Caco-2 (cell line): ENCODE data around the gene SYVN1. TPM values are rescaled to one million over a fixed set of nuclear protein-coding genes. Genes with fewer than 3 reads are reported as not detected.

ENCODE experiments used
- BruUV-seq: library from RNA; stranded (reverse); fragments of 400-500 nt; replicated peaks from 2 replicates; lab custom pipeline; 2021; lab: Mats Ljungman, UMichigan
- CTCF ChIA-PET: fragments of 300-600 bp; sonication (Branson Sonifier 250); formaldehyde crosslinking; loops from one replicate; lab custom pipeline; 2022; ENCODE audit warnings: antibody characterized with exemption; lab: Charles Lee
- POLR2A ChIA-PET: fragments of 300-600 bp; sonication (Branson Sonifier 250); formaldehyde crosslinking; loops from one replicate; lab custom pipeline; 2022; ENCODE audit warnings: antibody characterized with exemption; lab: Charles Lee
- DNase-seq, 2 experiments: peaks; one replicate each; pipeline versions ENCODE4 v3.0.0 to v3.0.0-alpha.2; 2020 to 2022
- H3K27me3 ChIP-seq: replicated peaks from 2 replicates; pipeline ENCODE4 v1.6.0; 2011; ENCODE audit warnings: low read length; ENCODE audit not compliant: control insufficient read depth, insufficient read depth
- H3K36me3 ChIP-seq: 2 replicates; pipeline ENCODE4 v1.5.1; 2011; ENCODE audit warnings: low read length; ENCODE audit not compliant: control insufficient read depth, insufficient read depth
- H3K4me1 ChIP-seq: fragments of 250-450 bp; sonication (Bioruptor Pico); 2 replicates; pipeline ENCODE4 v1.5.1; 2020; ENCODE audit warnings: mild to moderate bottlenecking
- H3K4me3 ChIP-seq: 2 replicates; pipeline ENCODE4 v1.5.1; 2011; ENCODE audit warnings: low read depth, mild to moderate bottlenecking, control low read depth, low read length
- H3K9me3 ChIP-seq: fragments of 250-450 bp; sonication (Bioruptor Pico); 2 replicates; pipeline ENCODE4 v1.5.1; 2020; ENCODE audit warnings: mild to moderate bottlenecking, moderate library complexity
- H3K27ac Mint-ChIP-seq: one replicate; pipeline ENCODE4 v1.8.0; 2022; ENCODE audit warnings: mixed read lengths; ENCODE audit not compliant: unreplicated experiment
- H3K27me3 Mint-ChIP-seq: one replicate; pipeline ENCODE4 v1.8.0; 2022; ENCODE audit warnings: mixed read lengths; ENCODE audit not compliant: insufficient read depth, unreplicated experiment
- H3K36me3 Mint-ChIP-seq: one replicate; pipeline ENCODE4 v1.8.0; 2022; ENCODE audit warnings: mild to moderate bottlenecking, mixed read lengths; ENCODE audit not compliant: insufficient read depth, unreplicated experiment
- H3K4me1 Mint-ChIP-seq: one replicate; pipeline ENCODE4 v1.8.0; 2022; ENCODE audit warnings: low read depth, mixed read lengths; ENCODE audit not compliant: unreplicated experiment
- H3K4me3 Mint-ChIP-seq: one replicate; pipeline ENCODE4 v1.8.0; 2022; ENCODE audit warnings: mild to moderate bottlenecking, moderate library complexity, mixed read lengths; ENCODE audit not compliant: unreplicated experiment
- H3K9me3 Mint-ChIP-seq: one replicate; pipeline ENCODE4 v1.8.0; 2022; ENCODE audit warnings: mixed read lengths; ENCODE audit not compliant: unreplicated experiment
- intact Hi-C: fragments of 100-400 bp; cut with micrococcal nuclease; formaldehyde crosslinking; loops from one replicate; pipeline ENCODE4 v1.10.0; 2022; ENCODE audit not compliant: unreplicated experiment
- total RNA-seq: library from RNA; stranded (reverse); gene quantifications from 2 replicates; pipeline ENCODE4 v1.2.3, GENCODE V29; 2022
- TF ChIP-seq, protein P1 (sequence below), 2 experiments: fragments of 200-600 bp in 1 of 2; IDR thresholded peaks; 1 replicate in 1 of 2; 2 replicates in 1 of 2; pipeline versions ENCODE4 v1.5.1 to v1.8.0; 2011 to 2022; ENCODE audit warnings: antibody characterized with exemption in 1 of 2, control low read depth in 1 of 2, inconsistent platforms in 1 of 2, low read depth in 1 of 2, low read length in 1 of 2, mild to moderate bottlenecking in 1 of 2, moderate library complexity in 1 of 2; ENCODE audit not compliant: insufficient read depth in 1 of 2, severe bottlenecking in 1 of 2, unreplicated experiment in 1 of 2

Gene SYVN1
- total RNA-seq, 1 experiment from 2014 or later: 50.9 TPM

DNA sequence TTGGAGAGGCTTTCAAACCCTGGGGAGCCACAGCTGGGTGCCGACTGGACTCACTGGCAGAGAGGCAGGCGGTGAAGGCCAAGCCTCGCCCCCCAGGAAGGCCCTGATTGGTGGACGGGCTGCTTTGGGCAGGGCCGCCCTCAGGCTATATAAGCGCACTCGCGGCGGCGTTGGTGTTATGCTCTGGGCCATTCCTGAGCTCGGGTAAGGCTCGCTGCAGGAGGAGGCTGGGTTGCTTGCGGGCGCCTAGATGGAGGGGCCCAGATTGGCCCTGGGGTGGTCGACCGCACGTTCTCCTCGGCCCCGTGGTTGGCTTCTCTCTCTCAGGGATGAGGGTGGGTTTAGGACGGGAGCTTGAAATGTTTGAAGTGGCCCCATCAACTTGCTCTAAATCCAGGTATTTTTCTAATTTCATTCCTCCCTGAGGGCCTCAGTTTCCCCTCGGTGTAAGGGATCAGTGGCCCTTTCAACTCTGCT is 35.8 kb upstream of the SYVN1 start, which contains the start of gene SPDYC:
TSS of gene SPDYC (plus strand) at position 176 of the 477 bp plus-strand sequence. CDS start 1,125 bp downstream, outside the sequence.
- H3K27ac Mint-ChIP-seq: peak within 1 kb of the TSS; percentile 12
- no peak within 1 kb of the TSS for H3K4me3 Mint-ChIP-seq
- Histone ChIP-seq H3K27me3 (no peaks in the 10 kb centered on the region), H3K36me3 (no peaks in the 10 kb centered on the region; the same call in 1 of the 2 replicates), H3K4me1 (no peaks in the 10 kb centered on the region), H3K9me3 (no peaks in the 10 kb centered on the region), H3K4me3 (no peak within 1 kb of the TSS)
- peaks cover 13% of the 10 kb centered on the region for H3K4me1 Mint-ChIP-seq
- DNase-seq: no peak
- no TSS peak for BruUV-seq
- H3K36me3 Mint-ChIP-seq: peaks cover 10% of the 10 kb centered on the region
- TF ChIP-seq, protein P1, sequence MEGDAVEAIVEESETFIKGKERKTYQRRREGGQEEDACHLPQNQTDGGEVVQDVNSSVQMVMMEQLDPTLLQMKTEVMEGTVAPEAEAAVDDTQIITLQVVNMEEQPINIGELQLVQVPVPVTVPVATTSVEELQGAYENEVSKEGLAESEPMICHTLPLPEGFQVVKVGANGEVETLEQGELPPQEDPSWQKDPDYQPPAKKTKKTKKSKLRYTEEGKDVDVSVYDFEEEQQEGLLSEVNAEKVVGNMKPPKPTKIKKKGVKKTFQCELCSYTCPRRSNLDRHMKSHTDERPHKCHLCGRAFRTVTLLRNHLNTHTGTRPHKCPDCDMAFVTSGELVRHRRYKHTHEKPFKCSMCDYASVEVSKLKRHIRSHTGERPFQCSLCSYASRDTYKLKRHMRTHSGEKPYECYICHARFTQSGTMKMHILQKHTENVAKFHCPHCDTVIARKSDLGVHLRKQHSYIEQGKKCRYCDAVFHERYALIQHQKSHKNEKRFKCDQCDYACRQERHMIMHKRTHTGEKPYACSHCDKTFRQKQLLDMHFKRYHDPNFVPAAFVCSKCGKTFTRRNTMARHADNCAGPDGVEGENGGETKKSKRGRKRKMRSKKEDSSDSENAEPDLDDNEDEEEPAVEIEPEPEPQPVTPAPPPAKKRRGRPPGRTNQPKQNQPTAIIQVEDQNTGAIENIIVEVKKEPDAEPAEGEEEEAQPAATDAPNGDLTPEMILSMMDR (IDR thresholded peaks at IDR 0.05; ENCODE audit: insufficient read depth in 1 of 2, low read depth in 1 of 2, low read length in 1 of 2, severe bottlenecking in 1 of 2, unreplicated experiment in 1 of 2): no peak
- H3K27me3 Mint-ChIP-seq: no peaks in the 10 kb centered on the region
- POLR2A ChIA-PET: no interaction called here
- CTCF ChIA-PET: interaction anchor here (0.6 kb wide), 1 partner anchor 12 kb away, joined by 3 read pairs; the partner anchor contains the start of gene CAPN1
- intact Hi-C loops: no loop called here
- no peaks in the 10 kb centered on the region for H3K9me3 Mint-ChIP-seq

DNA sequence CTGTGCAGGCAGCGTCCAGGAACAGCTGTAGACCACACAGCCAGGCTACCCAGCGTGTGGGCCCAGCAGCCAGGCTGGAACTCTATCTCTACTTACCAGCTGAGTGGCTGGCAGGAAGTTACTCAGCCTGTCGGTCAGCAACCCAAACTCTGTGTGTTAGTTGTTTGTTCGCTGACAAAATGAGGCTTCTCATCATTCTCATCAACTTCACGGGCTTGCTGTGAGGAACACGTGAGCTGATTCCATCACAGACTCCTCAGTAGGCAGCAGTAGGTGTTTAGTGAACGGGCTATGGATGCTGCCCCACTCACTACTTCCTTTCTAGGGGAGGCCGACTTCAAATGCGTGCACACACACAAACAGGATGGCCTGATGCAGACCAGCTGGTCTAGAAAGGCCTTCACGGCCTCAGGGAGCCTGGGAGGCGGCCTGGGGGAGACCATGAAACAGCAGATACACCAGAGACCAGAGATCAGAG is 34.9 kb upstream of the SYVN1 start:
- BruUV-seq: no TSS peak
- H3K4me3 ChIP-seq: no peak overlapping the region
- H3K4me1 Mint-ChIP-seq: peaks cover 8% of the 10 kb centered on the region
- peaks cover 10% of the 10 kb centered on the region for H3K36me3 Mint-ChIP-seq
- POLR2A ChIA-PET: no interaction called here
- H3K27me3 ChIP-seq: no peaks in the 10 kb centered on the region
- intact Hi-C loops: no loop called here
- no peak overlapping the region for H3K4me3 Mint-ChIP-seq
- H3K36me3 ChIP-seq: no peaks in the 10 kb centered on the region; the same call in 1 of the 2 replicates
- H3K9me3 ChIP-seq: no peaks in the 10 kb centered on the region
- TF ChIP-seq, protein P1 (IDR thresholded peaks at IDR 0.05; ENCODE audit: insufficient read depth in 1 of 2, low read depth in 1 of 2, low read length in 1 of 2, severe bottlenecking in 1 of 2, unreplicated experiment in 1 of 2): no peak
- no peaks in the 10 kb centered on the region for H3K4me1 ChIP-seq
- H3K27me3 Mint-ChIP-seq: no peaks in the 10 kb centered on the region
- H3K9me3 Mint-ChIP-seq: no peaks in the 10 kb centered on the region
- peak overlapping the region; percentile 7 for H3K27ac Mint-ChIP-seq
- DNase-seq: no peak
- CTCF ChIA-PET: interaction anchor here (0.7 kb wide), 1 partner anchor 8 kb away, joined by 5 read pairs; no protein-coding TSS in a partner anchor

DNA sequence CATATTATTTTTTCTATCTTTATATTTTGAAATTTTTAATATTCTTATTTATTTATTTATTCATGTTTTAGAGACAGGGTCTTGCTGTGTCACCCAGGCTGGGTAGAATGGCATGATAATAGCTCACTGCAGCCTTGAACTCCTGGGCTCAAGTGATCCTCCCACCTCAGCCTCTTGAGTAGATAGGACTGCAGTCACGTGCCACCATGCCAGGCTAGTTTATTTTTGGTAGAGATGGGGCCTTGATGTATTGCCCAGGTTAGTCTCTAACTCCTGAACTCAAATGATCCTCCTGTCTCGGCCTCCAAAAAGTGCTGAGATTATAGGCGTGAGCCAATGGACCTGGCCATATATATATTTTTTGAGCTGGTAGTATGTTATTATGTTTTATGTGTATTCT is 33.3 kb upstream of the SYVN1 start:
- H3K36me3 Mint-ChIP-seq: peaks cover 10% of the 10 kb centered on the region
- H3K9me3 ChIP-seq: no peaks in the 10 kb centered on the region
- intact Hi-C loops: no loop called here
- CTCF ChIA-PET: no interaction called here
- no peak overlapping the region for H3K27ac Mint-ChIP-seq
- peaks cover 8% of the 10 kb centered on the region for H3K4me1 Mint-ChIP-seq
- TF ChIP-seq, protein P1 (IDR thresholded peaks at IDR 0.05; ENCODE audit: insufficient read depth in 1 of 2, low read depth in 1 of 2, low read length in 1 of 2, severe bottlenecking in 1 of 2, unreplicated experiment in 1 of 2): no peak
- DNase-seq: no peak
- POLR2A ChIA-PET: no interaction called here
- H3K4me3 ChIP-seq: no peak overlapping the region
- no TSS peak for BruUV-seq
- H3K36me3 ChIP-seq: no peaks in the 10 kb centered on the region
- H3K9me3 Mint-ChIP-seq: no peaks in the 10 kb centered on the region
- H3K4me3 Mint-ChIP-seq: no peak overlapping the region
- H3K27me3 Mint-ChIP-seq: no peaks in the 10 kb centered on the region
- no peaks in the 10 kb centered on the region for H3K27me3 ChIP-seq
- H3K4me1 ChIP-seq: no peaks in the 10 kb centered on the region
